GM12873 (cell line): Measurements from ENCODE around the gene C2orf81.

ENCODE experiments used
- CTCF ChIP-seq: IDR thresholded peaks from 2 replicates; pipeline ENCODE4 v1.5.1; 2012; ENCODE audit warnings: low read depth, mild to moderate bottlenecking, moderate library complexity, low read length, control low read depth; ENCODE audit not compliant: insufficient read depth; ENCODE audit errors: missing control alignments

The C2orf81 gene

GRCh38 chr2:74458132-74458937 lies 36.9 kb upstream of the C2orf81 start, which contains the start of gene WBP1:
Gene WBP1 (plus strand): TSS chr2:74458438. CDS start chr2:74458603, 165 bp downstream.
- no peak for TF ChIP-seq CTCF

- TF ChIP-seq CTCF, result no peak
Measured at GRCh38 chr2:74457549-74458131, 36.2 kb upstream of the C2orf81 start.

GRCh38 chr2:74457129-74457548 lies 35.7 kb upstream of the C2orf81 start:
- no peak for TF ChIP-seq CTCF

- TF ChIP-seq CTCF, result no peak
Measured at GRCh38 chr2:74454654-74455511, 33.5 kb upstream of the C2orf81 start, which contains the start of gene INO80B. Gene INO80B (plus strand): TSS chr2:74455087. CDS start chr2:74455117, 30 bp downstream.

GRCh38 chr2:74450570-74451190 lies 29.3 kb upstream of the C2orf81 start:
- TF ChIP-seq CTCF, result no peak

- no peak for TF ChIP-seq CTCF
Measured at GRCh38 chr2:74448771-74449170, 27.4 kb upstream of the C2orf81 start.
